NCI-H2107 treated with DMSO at 0.1 percent for 48 hours (cell line): ENCODE data around the gene ZDHHC18.
A peak's percentile ranks its signal among the peaks of the same experiment; 100 is the strongest.

ENCODE experiments used
- DNase-seq: peaks from one replicate; lab custom pipeline; 2025; ENCODE audit not compliant: unreplicated experiment; lab: John Stamatoyannopoulos, UW

ZDHHC18 gene

GRCh38 chr1:26897351-26897750 is 70.9 kb downstream of the ZDHHC18 start:
- no peak for DNase-seq

DNA sequence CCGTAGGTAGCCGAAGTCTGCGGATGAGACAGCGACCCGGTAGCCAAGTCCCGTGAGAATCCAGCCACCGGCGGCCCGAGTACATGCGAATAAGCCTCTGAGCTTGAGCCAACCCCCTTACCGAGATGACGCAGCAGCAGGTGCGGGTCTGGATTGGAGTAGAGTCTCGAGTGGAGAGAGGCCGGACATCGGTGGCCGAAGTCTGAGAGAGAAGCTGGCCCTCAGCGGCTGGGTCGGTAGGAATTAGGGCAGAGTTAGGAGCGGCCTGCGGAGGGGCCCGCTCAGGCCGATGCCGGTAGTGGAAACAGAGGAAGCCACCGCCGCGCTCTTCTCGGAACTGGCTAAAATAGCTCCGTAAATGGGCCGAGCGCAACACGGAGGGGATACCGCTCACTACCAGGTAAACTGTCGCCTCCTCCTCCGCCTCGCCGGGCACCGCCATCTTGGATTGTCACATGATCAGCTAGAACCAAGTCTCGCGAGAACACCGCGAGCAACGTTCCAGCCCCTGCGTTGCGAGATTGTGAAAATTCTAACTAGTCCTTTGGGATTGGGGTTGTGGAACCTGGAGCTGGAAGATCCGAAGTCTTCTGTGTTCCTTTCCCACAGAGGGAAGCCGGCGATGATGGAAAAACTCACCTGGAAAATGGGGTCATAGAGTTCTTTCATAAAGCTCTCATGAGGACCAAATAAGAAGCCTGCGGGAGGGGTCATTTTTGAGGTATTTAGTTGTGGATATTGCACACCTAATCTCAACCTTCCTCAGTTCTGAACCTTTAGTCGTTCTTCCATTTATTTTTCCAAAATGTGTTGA is 73.7 kb downstream of the ZDHHC18 start, which contains the start of gene GPATCH3:
TSS of gene GPATCH3 (minus strand) at position 467 of the 814 bp plus-strand sequence. CDS start at position 442, 25 bp downstream.
- peak; percentile 90 for DNase-seq

DNA sequence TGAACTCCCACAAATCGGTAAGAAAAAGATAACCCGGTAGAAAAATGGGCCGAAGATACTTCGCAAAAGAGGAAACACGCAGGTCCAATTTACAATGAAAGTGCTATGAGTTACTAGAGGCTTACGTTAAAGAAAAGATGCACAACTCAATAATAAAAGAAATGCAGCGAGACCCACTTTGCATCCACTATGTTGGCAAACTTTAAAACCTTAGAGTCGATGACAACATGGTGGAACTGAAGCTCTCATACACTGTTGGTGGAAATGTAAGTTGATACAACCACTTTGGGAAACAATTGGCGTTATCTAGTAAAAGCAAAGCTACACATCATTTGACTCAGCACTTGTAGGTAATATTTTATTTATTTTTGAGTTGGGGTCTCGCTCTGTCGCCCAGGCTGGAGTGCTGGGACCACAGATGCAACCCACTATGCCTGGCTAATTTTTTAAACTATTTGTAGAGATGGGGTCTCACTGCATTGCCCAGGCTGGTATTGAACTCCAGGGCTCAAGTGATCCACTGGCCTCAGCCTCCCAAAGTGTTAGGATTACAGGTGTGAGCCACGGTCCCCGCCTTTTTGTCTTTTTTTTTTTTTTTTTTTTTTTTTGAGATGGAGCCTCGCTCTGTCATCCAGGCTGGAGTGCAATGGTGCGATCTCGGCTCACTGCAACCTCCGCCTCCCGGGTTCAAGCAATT is 74.5 kb downstream of the ZDHHC18 start:
- DNase-seq = no peak
